H1 (cell line): ENCODE results near the gene ADD3. TPM values are rescaled to one million over a fixed set of nuclear protein-coding genes. Genes with fewer than 3 reads are reported as not detected.
A peak's percentile ranks its signal among the peaks of the same experiment; 100 is the strongest.

Source experiments
- CHD2 ChIP-seq: IDR thresholded peaks from 2 replicates; pipeline ENCODE4 v1.6.1; 2012; ENCODE audit warnings: low read length, improper control_type of control experiment
- polyA plus RNA-seq, 7 experiments: library from polyadenylated mRNA; depleted of rRNA in 3 of 7; stranded (reverse) in 5 of 7; unstranded in 2 of 7; fragments of >200 nt in 5 of 7; fragments of 200-250 nt in 2 of 7; gene quantifications; 1 replicate in 5 of 7; 2 replicates in 1 of 7; 4 replicates in 1 of 7; pipeline versions ENCODE4 v1.2.1 to v1.2.3, GENCODE V29; 2011 to 2013; ENCODE audit warnings: missing spikeins in 2 of 7, mixed read lengths in 2 of 7
- total RNA-seq: library from RNA; stranded (reverse); fragmentation: NEBNext Ultra II Directional; extraction: Animal tissue kit (Norgen Biotek cat#: 25700); gene quantifications from 2 replicates; pipeline ENCODE4 v1.2.1, GENCODE V29; 2021
- TF ChIP-seq, protein P1 (sequence below): fragments of 300-600 bp; sonication (generic); IDR thresholded peaks from 2 replicates; pipeline ENCODE4 v1.7.1; 2012; ENCODE audit warnings: low read length, moderate library complexity, mild to moderate bottlenecking, inconsistent platforms; ENCODE audit not compliant: insufficient replicate concordance

Gene ADD3
- total and polyA plus RNA-seq, 2 of the 8 experiments (the other 6 are each of a cell fraction or from before 2014, with no cell fraction given): 44.7 to 85.6 TPM

DNA sequence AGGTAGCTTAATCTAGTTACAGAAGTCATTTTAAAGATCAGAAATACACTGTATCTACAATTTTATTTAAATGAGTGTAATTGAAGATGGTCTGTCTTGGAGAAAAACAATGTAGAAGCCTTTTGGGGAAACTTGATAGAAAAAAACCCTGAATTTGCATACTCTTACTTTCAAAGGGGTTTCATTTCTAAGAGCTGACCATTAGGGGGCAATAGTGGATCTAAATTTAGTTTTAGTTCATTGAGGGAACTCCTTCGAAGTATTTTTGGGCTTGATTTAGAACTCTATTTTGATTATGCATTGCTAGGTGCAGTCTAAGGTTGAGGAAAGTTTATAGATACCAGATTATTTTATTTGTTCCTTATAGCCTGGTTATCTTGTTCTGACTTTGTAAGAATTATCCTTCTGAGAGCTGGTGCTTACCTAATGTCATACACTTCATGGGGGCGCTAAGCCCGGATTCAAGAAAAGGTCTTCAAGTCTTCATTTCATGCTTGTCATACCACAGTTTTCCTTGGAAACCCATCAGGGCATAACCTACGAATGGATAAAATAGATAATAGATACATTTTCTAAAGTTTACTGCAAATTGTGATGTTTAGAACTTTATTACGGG is 130.5 kb downstream of the ADD3 start (continued):
- TF ChIP-seq, protein P1, sequence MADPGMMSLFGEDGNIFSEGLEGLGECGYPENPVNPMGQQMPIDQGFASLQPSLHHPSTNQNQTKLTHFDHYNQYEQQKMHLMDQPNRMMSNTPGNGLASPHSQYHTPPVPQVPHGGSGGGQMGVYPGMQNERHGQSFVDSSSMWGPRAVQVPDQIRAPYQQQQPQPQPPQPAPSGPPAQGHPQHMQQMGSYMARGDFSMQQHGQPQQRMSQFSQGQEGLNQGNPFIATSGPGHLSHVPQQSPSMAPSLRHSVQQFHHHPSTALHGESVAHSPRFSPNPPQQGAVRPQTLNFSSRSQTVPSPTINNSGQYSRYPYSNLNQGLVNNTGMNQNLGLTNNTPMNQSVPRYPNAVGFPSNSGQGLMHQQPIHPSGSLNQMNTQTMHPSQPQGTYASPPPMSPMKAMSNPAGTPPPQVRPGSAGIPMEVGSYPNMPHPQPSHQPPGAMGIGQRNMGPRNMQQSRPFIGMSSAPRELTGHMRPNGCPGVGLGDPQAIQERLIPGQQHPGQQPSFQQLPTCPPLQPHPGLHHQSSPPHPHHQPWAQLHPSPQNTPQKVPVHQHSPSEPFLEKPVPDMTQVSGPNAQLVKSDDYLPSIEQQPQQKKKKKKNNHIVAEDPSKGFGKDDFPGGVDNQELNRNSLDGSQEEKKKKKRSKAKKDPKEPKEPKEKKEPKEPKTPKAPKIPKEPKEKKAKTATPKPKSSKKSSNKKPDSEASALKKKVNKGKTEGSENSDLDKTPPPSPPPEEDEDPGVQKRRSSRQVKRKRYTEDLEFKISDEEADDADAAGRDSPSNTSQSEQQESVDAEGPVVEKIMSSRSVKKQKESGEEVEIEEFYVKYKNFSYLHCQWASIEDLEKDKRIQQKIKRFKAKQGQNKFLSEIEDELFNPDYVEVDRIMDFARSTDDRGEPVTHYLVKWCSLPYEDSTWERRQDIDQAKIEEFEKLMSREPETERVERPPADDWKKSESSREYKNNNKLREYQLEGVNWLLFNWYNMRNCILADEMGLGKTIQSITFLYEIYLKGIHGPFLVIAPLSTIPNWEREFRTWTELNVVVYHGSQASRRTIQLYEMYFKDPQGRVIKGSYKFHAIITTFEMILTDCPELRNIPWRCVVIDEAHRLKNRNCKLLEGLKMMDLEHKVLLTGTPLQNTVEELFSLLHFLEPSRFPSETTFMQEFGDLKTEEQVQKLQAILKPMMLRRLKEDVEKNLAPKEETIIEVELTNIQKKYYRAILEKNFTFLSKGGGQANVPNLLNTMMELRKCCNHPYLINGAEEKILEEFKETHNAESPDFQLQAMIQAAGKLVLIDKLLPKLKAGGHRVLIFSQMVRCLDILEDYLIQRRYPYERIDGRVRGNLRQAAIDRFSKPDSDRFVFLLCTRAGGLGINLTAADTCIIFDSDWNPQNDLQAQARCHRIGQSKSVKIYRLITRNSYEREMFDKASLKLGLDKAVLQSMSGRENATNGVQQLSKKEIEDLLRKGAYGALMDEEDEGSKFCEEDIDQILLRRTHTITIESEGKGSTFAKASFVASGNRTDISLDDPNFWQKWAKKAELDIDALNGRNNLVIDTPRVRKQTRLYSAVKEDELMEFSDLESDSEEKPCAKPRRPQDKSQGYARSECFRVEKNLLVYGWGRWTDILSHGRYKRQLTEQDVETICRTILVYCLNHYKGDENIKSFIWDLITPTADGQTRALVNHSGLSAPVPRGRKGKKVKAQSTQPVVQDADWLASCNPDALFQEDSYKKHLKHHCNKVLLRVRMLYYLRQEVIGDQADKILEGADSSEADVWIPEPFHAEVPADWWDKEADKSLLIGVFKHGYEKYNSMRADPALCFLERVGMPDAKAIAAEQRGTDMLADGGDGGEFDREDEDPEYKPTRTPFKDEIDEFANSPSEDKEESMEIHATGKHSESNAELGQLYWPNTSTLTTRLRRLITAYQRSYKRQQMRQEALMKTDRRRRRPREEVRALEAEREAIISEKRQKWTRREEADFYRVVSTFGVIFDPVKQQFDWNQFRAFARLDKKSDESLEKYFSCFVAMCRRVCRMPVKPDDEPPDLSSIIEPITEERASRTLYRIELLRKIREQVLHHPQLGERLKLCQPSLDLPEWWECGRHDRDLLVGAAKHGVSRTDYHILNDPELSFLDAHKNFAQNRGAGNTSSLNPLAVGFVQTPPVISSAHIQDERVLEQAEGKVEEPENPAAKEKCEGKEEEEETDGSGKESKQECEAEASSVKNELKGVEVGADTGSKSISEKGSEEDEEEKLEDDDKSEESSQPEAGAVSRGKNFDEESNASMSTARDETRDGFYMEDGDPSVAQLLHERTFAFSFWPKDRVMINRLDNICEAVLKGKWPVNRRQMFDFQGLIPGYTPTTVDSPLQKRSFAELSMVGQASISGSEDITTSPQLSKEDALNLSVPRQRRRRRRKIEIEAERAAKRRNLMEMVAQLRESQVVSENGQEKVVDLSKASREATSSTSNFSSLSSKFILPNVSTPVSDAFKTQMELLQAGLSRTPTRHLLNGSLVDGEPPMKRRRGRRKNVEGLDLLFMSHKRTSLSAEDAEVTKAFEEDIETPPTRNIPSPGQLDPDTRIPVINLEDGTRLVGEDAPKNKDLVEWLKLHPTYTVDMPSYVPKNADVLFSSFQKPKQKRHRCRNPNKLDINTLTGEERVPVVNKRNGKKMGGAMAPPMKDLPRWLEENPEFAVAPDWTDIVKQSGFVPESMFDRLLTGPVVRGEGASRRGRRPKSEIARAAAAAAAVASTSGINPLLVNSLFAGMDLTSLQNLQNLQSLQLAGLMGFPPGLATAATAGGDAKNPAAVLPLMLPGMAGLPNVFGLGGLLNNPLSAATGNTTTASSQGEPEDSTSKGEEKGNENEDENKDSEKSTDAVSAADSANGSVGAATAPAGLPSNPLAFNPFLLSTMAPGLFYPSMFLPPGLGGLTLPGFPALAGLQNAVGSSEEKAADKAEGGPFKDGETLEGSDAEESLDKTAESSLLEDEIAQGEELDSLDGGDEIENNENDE: peak; percentile 23
- no peak for TF ChIP-seq CHD2
- TF ChIP-seq, all 59 proteins: peak for 3
